IMR-90 (cell line): Measurements from ENCODE around the gene SLC6A15. TPM values are rescaled to one million over a fixed set of nuclear protein-coding genes. Genes with fewer than 3 reads are reported as not detected.

Source experiments
- microRNA-seq, 2 experiments: library from miRNA; stranded (forward) in 1 of 2; unstranded in 1 of 2; fragments of 10-50 nt in 1 of 2; fragments of <30 nt in 1 of 2; gene quantifications in 1 of 2; microRNA quantifications in 1 of 2; one replicate each; pipeline versions ENCODE3 to v1.1.0; 2013 to 2020; ENCODE audit not compliant: insufficient read depth in 1 of 2, insufficient read length in 1 of 2, unreplicated experiment in 1 of 2
- polyA plus RNA-seq, 3 experiments: library from polyadenylated mRNA; depleted of rRNA; stranded (reverse); fragments of >200 nt; gene quantifications; 2 replicates each; pipeline ENCODE4 v1.2.3, GENCODE V29; 2012; ENCODE audit warnings: low replicate concordance in 1 of 3
- small RNA-seq, 5 experiments: library from RNA; depleted of rRNA; stranded (forward); fragments of <200 nt; gene quantifications; one replicate each; pipeline ENCODE3, GENCODE V24; 2012
- total RNA-seq: library from RNA; depleted of rRNA; stranded (reverse); fragments of >200 nt; gene quantifications from 2 replicates; pipeline ENCODE4 v1.2.3, GENCODE V29; 2012; rRNA removed

SLC6A15 gene
- total and polyA plus RNA-seq, 2 of the 4 experiments (the other 2 are of a cell fraction), result 0.32 to 0.72 TPM

Small RNA genes lying within 50 kb of the gene (microRNA-seq; reads per million reads assigned to microRNA genes)
- gene AC128657.1 (ENCODE audit: insufficient read depth, insufficient read length), result not detected

Small RNA genes lying within 50 kb of the gene (small RNA-seq; reads per million reads assigned to genes)
- gene AC128657.1, result 0 reads per million in 5 experiments

Other genes starting within 250 kb of the SLC6A15 start
- not detected in 2 replicates for gene TSPAN19, start 123.5 kb upstream of the SLC6A15 start, total RNA-seq
- not detected in 2 replicates for gene TSPAN19, start 123.5 kb upstream of the SLC6A15 start, polyA plus RNA-seq (2012; rRNA removed)
- gene LRRIQ1, start 123.6 kb upstream of the SLC6A15 start, total RNA-seq, result under 0.01 and 0.28 TPM in 2 replicates
- 0.05 TPM in 1 of 2 replicates, not detected in the other for gene LRRIQ1, start 123.6 kb upstream of the SLC6A15 start, polyA plus RNA-seq (2012; rRNA removed)